Stomach (tissue), 9 donors: ENCODE data around the gene MYO18B. TPM values are rescaled to one million over a fixed set of nuclear protein-coding genes. Genes with fewer than 3 reads are reported as not detected.

Experiments used
- DNase-seq, 2 donors: peaks; one replicate each; pipeline versions ENCODE4 v3.0.0 to v3.0.0-alpha.2; 2013 to 2019
- H3K27ac ChIP-seq, 5 donors: fragments of 200-600 bp in 4 of 5; sonication (generic) in 4 of 5; one replicate each; pipeline ENCODE4 v1.5.1; 2013 to 2019; ENCODE audit warnings: mild to moderate bottlenecking in 1 of 5, moderate library complexity in 1 of 5
- H3K27me3 ChIP-seq, 3 donors: fragments of 200-600 bp; sonication (generic); one replicate each; pipeline ENCODE4 v1.5.1; 2017 to 2019; ENCODE audit warnings: mixed run types in 1 of 3
- H3K36me3 ChIP-seq, 4 donors: fragments of 200-600 bp; sonication (generic); 1 replicate in 3 of 4; 2 replicates in 1 of 4; pipeline ENCODE4 v1.5.1; 2016 to 2019
- H3K4me1 ChIP-seq, 4 donors: fragments of 200-600 bp; sonication (generic); one replicate each; pipeline ENCODE4 v1.5.1; 2016 to 2019
- H3K4me3 ChIP-seq, 4 donors: fragments of 200-600 bp; sonication (generic) in 3 of 4; one replicate each; pipeline ENCODE4 v1.5.1; 2016 to 2019; ENCODE audit warnings: mild to moderate bottlenecking in 1 of 4
- H3K9me3 ChIP-seq, 4 donors: fragments of 200-600 bp; sonication (generic); one replicate each; pipeline ENCODE4 v1.5.1; 2016 to 2019
- EP300 ChIP-seq: sonication (generic); formaldehyde crosslinking; IDR thresholded peaks from one replicate; pipeline ENCODE4 v1.6.1; 2017; ENCODE audit warnings: antibody characterized with exemption
- POLR2A ChIP-seq, 4 donors: fragments of 450-650 bp; IDR thresholded peaks; one replicate each; pipeline ENCODE4 v1.6.1; 2016; ENCODE audit warnings: antibody characterized with exemption in 4 of 4, control low read depth in 2 of 4, mild to moderate bottlenecking in 1 of 4, moderate library complexity in 1 of 4
- POLR2AphosphoS5 ChIP-seq, 3 donors: sonication (generic); formaldehyde crosslinking; IDR thresholded peaks; one replicate each; pipeline ENCODE4 v1.6.1; 2016; ENCODE audit warnings: antibody characterized with exemption in 3 of 3
- WGBS, 5 donors: extraction: QIAGEN DNeasy Blood & Tissue Kit in 3 of 5; methylation state at CpG; one replicate each; pipeline versions ENCODE4 v1.1.5 to v1.1.7; 2013 to 2018; 5-methylcytosine and 5-hydroxymethylcytosine counted together
- intact Hi-C: fragments of 100-400 bp; cut with DNase I; formaldehyde crosslinking; loops from one replicate; pipeline ENCODE4 v1.15.1; 2023; ENCODE audit warnings: low total_unique reads
- polyA plus RNA-seq, 3 donors: library from polyadenylated mRNA; stranded (reverse); fragments of 200-250 nt; gene quantifications; one replicate each; pipeline ENCODE4 v1.2.3, GENCODE V29; 2013
- total RNA-seq, 5 donors: library from RNA; depleted of rRNA; stranded (reverse); fragments of >200 nt; gene quantifications; one replicate each; pipeline versions ENCODE4 v1.1.0 to v1.2.3, GENCODE V29; 2014 to 2016
- TF ChIP-seq, protein P1 (sequence below), 7 experiments: fragments of 450-650 bp in 4 of 7; fragments of 200-600 bp in 3 of 7; sonication (generic) in 3 of 7; IDR thresholded peaks; one replicate each; pipeline ENCODE4 v1.5.1; 2016 to 2019; ENCODE audit warnings: antibody characterized with exemption in 7 of 7, control low read depth in 2 of 7, mild to moderate bottlenecking in 1 of 7
- donor health status: healthy with polysubstance abuse.
- donor health status: Bipolar disorder and iron deficiency.
- donor health status: healthy.

Gene MYO18B
- total and polyA plus RNA-seq, 8 donors: 0.31 to 7.6 (median 0.92) TPM; not detected in 1

DNA sequence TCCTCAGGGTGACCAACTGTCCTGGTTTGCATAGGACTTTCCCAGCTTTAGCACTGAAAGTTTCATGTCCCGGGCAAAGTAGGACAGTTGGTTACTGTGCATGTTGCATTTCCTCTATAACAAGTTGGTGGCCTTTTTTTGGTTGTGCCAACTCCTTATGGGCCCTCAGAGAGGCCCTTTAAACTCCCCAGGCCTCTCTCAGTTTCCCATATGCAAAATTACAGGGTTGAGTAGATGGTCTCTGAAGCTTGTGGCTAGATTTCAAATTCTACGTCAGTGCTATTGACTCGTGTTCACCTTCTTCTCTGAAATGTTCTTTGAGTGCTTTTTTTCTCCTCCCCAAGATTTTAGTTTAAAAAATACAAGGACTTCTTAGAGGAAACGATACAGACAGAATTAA, 92.5 kb downstream of the MYO18B start:
- no peaks in the 10 kb centered on the region for H3K36me3 ChIP-seq
- H3K27ac ChIP-seq: no peak overlapping the region
- TF ChIP-seq POLR2AphosphoS5 (IDR thresholded peaks at IDR 0.05) (no peak), POLR2A (IDR thresholded peaks at IDR 0.05) (no peak), EP300 (no peak)
- TF ChIP-seq, protein P1, sequence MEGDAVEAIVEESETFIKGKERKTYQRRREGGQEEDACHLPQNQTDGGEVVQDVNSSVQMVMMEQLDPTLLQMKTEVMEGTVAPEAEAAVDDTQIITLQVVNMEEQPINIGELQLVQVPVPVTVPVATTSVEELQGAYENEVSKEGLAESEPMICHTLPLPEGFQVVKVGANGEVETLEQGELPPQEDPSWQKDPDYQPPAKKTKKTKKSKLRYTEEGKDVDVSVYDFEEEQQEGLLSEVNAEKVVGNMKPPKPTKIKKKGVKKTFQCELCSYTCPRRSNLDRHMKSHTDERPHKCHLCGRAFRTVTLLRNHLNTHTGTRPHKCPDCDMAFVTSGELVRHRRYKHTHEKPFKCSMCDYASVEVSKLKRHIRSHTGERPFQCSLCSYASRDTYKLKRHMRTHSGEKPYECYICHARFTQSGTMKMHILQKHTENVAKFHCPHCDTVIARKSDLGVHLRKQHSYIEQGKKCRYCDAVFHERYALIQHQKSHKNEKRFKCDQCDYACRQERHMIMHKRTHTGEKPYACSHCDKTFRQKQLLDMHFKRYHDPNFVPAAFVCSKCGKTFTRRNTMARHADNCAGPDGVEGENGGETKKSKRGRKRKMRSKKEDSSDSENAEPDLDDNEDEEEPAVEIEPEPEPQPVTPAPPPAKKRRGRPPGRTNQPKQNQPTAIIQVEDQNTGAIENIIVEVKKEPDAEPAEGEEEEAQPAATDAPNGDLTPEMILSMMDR (IDR thresholded peaks at IDR 0.05): no peak
- peaks cover 5 to 14% (median 8%) of the 10 kb centered on the region in 4 donors for H3K9me3 ChIP-seq
- DNase-seq: no peak
- intact Hi-C loops: no loop called here
- H3K27me3 ChIP-seq: peaks cover 0 to 8% (median 0%) of the 10 kb centered on the region in 3 donors
- H3K4me1 ChIP-seq: no peaks in the 10 kb centered on the region
- WGBS, 5 donors: 77 to 83% (median 80%) methylated on average over 4 of the region's 4 CpGs
- H3K4me3 ChIP-seq: no peak overlapping the region

DNA sequence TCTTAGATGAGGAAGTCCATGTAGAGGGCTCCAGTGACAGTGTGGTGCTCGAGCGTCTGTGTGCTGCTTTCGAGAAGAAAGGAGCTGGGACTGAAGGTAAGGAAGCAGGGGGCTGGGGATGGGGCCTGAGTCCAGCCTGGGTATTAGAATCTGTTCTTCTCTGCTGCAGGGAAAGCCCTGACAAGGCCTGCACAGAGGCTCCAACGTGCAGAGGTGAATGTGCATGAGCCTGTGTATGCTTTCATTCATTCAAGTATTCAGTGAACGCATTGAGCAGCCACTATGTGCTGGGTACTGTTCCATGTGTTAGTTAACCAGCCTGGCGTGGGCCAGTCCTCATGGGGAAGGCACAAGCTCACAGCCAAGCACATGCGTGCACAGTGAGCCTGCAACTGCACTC, 93.4 kb downstream of the MYO18B start:
- H3K27ac ChIP-seq: no peak overlapping the region
- H3K36me3 ChIP-seq: no peaks in the 10 kb centered on the region
- H3K9me3 ChIP-seq: peaks cover 3 to 11% (median 4%) of the 10 kb centered on the region in 4 donors
- intact Hi-C loops: no loop called here
- H3K4me3 ChIP-seq: no peak overlapping the region
- WGBS, 5 donors: 46 to 86% (median 60%) methylated on average over 7 of the region's 7 CpGs
- H3K4me1 ChIP-seq: no peaks in the 10 kb centered on the region
- DNase-seq: no peak
- no peak for TF ChIP-seq EP300
- no peak for TF ChIP-seq POLR2A (IDR thresholded peaks at IDR 0.05)
- no peak for TF ChIP-seq POLR2AphosphoS5 (IDR thresholded peaks at IDR 0.05)
- TF ChIP-seq, protein P1 (IDR thresholded peaks at IDR 0.05): no peak
- peaks cover 0 to 17% (median 0%) of the 10 kb centered on the region in 3 donors for H3K27me3 ChIP-seq

DNA sequence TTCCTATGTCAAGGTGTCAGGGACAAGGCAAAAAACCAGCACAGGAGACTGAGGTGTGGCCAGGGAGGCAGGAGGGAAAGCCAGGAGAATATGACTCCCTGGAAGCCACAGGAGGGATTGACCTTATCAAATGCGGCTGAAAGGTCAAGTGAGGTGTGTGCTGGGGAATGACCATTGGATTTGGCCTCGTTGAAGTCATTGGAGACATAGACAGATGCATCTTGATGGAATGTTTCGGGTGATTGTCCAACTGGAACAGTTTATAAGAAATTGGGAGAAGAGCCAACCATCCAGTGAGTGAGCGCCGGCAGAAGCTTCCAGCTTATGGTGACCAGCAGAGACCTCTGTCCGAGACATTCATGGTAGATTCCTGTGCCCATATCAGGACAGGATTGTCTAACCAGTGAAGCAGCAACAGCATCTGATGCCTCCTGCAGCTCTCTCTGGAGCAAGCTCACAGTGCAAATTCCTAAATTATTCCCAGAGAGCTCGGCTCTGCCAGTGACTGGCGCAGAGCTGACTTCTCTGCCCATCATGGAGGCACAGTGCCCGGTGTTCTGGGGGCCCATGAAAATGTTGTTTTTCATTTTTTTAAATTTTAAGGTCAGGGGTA, 95.4 kb downstream of the MYO18B start:
- no peak overlapping the region for H3K4me3 ChIP-seq
- WGBS, 5 donors: 73 to 84% (median 81%) methylated on average over 9 of the region's 9 CpGs
- no peaks in the 10 kb centered on the region for H3K36me3 ChIP-seq
- H3K27ac ChIP-seq: no peak overlapping the region
- H3K9me3 ChIP-seq: no peaks in the 10 kb centered on the region
- peaks cover 0 to 30% (median 0%) of the 10 kb centered on the region in 3 donors for H3K27me3 ChIP-seq
- no peak for TF ChIP-seq EP300
- TF ChIP-seq, protein P1 (IDR thresholded peaks at IDR 0.05): no peak
- no peak for TF ChIP-seq POLR2AphosphoS5 (IDR thresholded peaks at IDR 0.05)
- no peak for TF ChIP-seq POLR2A (IDR thresholded peaks at IDR 0.05)
- intact Hi-C loops: no loop called here
- H3K4me1 ChIP-seq: no peaks in the 10 kb centered on the region
- no peak for DNase-seq

DNA sequence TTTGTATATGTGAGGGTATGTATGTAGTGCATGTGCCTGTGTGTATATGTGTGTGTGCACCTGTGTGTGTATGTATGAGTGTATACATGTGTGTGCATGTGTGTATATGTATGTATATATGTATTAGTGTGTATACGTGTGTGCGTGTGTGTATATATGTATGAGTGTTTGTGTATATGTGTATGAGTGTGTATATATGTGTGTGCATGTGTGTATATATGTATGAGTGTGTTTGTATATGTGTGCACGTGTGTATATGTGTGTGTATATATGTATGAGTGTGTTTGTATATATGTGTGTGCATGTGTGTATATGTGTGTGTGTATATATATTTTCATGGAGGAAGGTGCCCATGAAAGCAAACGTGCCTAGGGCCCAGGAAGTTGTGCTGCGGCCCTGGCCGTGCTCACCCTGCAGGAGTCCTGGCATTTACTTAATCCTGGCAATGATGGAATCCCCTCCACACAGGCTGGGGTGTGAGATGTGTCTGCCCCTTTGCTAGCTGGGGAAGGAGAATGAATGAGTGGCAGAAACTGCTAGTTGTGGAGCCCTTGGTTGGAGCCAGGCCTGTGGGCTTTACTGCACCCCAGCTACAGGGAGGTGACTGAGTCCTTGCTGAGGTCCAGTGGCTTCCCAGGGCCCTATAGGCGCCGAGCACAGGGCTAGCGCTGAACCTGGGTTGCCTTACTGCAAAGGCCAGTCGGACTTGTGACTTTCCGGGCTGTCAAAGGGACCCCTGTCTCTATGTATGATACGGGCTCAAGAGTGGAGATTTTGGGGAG, 97.2 kb downstream of the MYO18B start:
- TF ChIP-seq POLR2AphosphoS5 (IDR thresholded peaks at IDR 0.05) (no peak), EP300 (no peak)
- no peak for DNase-seq
- Histone ChIP-seq H3K4me1 (no peaks in the 10 kb centered on the region), H3K36me3 (no peaks in the 10 kb centered on the region), H3K27me3 (peaks cover 0 to 37% (median 0%) of the 10 kb centered on the region in 3 donors), H3K9me3 (no peaks in the 10 kb centered on the region), H3K4me3 (no peak overlapping the region), H3K27ac (no peak overlapping the region)
- intact Hi-C loops: no loop called here
- 77 to 87% (median 85%) methylated on average over 9 to 12 of the region's 12 CpGs for WGBS, 5 donors

DNA sequence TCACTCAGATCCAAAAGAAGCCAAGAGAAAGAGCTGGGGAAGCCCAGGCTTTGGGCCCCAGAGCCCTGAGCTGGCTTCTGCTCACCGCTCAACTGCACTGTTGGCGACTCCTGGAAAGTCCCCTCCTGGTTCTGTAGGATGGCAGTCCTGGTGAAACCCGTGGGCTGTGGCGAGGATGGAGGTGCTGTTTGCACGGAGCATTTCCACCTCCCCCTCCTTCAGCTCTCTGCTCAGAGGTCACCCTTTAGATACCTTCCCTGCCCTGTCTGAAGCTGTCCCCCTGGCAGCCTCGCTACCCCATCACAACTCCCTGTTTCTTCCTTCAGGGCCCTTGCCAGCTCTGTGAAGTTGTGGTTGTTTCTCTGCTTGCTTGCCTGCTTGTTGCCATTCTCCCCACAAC, 97.8 kb downstream of the MYO18B start:
- peaks cover 0 to 37% (median 0%) of the 10 kb centered on the region in 3 donors for H3K27me3 ChIP-seq
- TF ChIP-seq, protein P1 (IDR thresholded peaks at IDR 0.05): no peak
- TF ChIP-seq POLR2AphosphoS5 (IDR thresholded peaks at IDR 0.05): no peak
- no peak for TF ChIP-seq POLR2A (IDR thresholded peaks at IDR 0.05)
- no peak for TF ChIP-seq EP300
- intact Hi-C loops: no loop called here
- no peaks in the 10 kb centered on the region for H3K36me3 ChIP-seq
- WGBS, 5 donors: 67 to 86% (median 73%) methylated on average over 6 of the region's 6 CpGs
- DNase-seq: no peak
- no peak overlapping the region for H3K4me3 ChIP-seq
- H3K4me1 ChIP-seq: no peaks in the 10 kb centered on the region
- H3K27ac ChIP-seq: no peak overlapping the region
- H3K9me3 ChIP-seq: no peaks in the 10 kb centered on the region
